ACC112 (cell line): Measurements from ENCODE around the gene CLDN1.
A peak's percentile ranks its signal among the peaks of the same experiment; 100 is the strongest.
"Not testable (repeated sequence)": the region's sequence is repeated elsewhere in the genome, so short reads cannot be mapped to it uniquely, and the experiment has no call there.

Experiments used
- H2AFZ ChIP-seq: fragments of 200-600 bp; sonication (generic); one replicate; pipeline ENCODE4 v1.6.0; 2017; ENCODE audit warnings: antibody characterized with exemption, low read length; ENCODE audit not compliant: unreplicated experiment
- H3K27ac ChIP-seq: fragments of 200-600 bp; sonication (generic); 2 replicates; pipeline ENCODE4 v1.5.1; 2014; ENCODE audit warnings: low read depth, mild to moderate bottlenecking, antibody characterized with exemption, low read length, moderate library complexity
- H3K27me3 ChIP-seq: fragments of 200-600 bp; sonication (generic); 2 replicates; pipeline ENCODE4 v1.6.1; 2014; ENCODE audit warnings: mild to moderate bottlenecking, antibody characterized with exemption, low read length, moderate library complexity, mixed read lengths; ENCODE audit not compliant: insufficient read depth
- H3K36me3 ChIP-seq: fragments of 200-600 bp; sonication (generic); 2 replicates; pipeline ENCODE4 v1.6.1; 2016; ENCODE audit warnings: mild to moderate bottlenecking, antibody characterized with exemption, low read length, moderate library complexity, mixed read lengths; ENCODE audit not compliant: insufficient read depth
- H3K4me1 ChIP-seq: fragments of 200-600 bp; sonication (generic); one replicate; pipeline ENCODE4 v1.6.1; 2016; ENCODE audit warnings: low read length, mixed read lengths; ENCODE audit not compliant: insufficient read depth, unreplicated experiment, control insufficient read depth
- H3K4me3 ChIP-seq: fragments of 200-600 bp; sonication (generic); 2 replicates; pipeline ENCODE4 v1.5.1; 2014; ENCODE audit warnings: mild to moderate bottlenecking, low read depth, low read length
- H3K79me2 ChIP-seq: fragments of 200-600 bp; sonication (generic); one replicate; pipeline ENCODE4 v1.6.0; 2016; ENCODE audit warnings: low read length; ENCODE audit not compliant: control insufficient read depth, unreplicated experiment, insufficient read depth

Gene CLDN1

GRCh38 chr3:190294030-190294429 lies 28.2 kb downstream of the CLDN1 start:
- Histone ChIP-seq H2AFZ (no peak overlapping the region), H3K4me1 (no peaks in the 10 kb centered on the region)

GRCh38 chr3:190293621-190294020 lies 28.6 kb downstream of the CLDN1 start:
- H2AFZ ChIP-seq, result no peak overlapping the region

More at GRCh38 chr3:190294030-190294429, 28.2 kb downstream of the CLDN1 start:
- Histone ChIP-seq H3K27ac (no peak overlapping the region), H3K36me3 (no peaks in the 10 kb centered on the region), H3K27me3 (no peaks in the 10 kb centered on the region), H3K79me2 (no peaks in the 10 kb centered on the region), H3K4me3 (no peak overlapping the region)

GRCh38 chr3:190291994-190292584 lies 30.2 kb downstream of the CLDN1 start:
- no peak overlapping the region for H2AFZ ChIP-seq
- H3K27me3 ChIP-seq, result no peaks in the 10 kb centered on the region
- no peak overlapping the region for H3K4me3 ChIP-seq
- no peaks in the 10 kb centered on the region for H3K79me2 ChIP-seq
- no peaks in the 10 kb centered on the region for H3K36me3 ChIP-seq
- no peaks in the 10 kb centered on the region for H3K4me1 ChIP-seq
- H3K27ac ChIP-seq, result no peak overlapping the region

More at GRCh38 chr3:190293621-190294020, 28.6 kb downstream of the CLDN1 start:
- H3K36me3 ChIP-seq, result no peaks in the 10 kb centered on the region
- H3K27me3 ChIP-seq, result no peaks in the 10 kb centered on the region
- no peak overlapping the region for H3K4me3 ChIP-seq
- no peaks in the 10 kb centered on the region for H3K79me2 ChIP-seq
- no peak overlapping the region for H3K27ac ChIP-seq
- H3K4me1 ChIP-seq, result no peaks in the 10 kb centered on the region

- Histone ChIP-seq H3K79me2 (no peaks in the 10 kb centered on the region), H3K36me3 (no peaks in the 10 kb centered on the region), H3K4me1 (no peaks in the 10 kb centered on the region), H3K27ac (no peak overlapping the region), H3K27me3 (no peaks in the 10 kb centered on the region), H3K4me3 (no peak overlapping the region), H2AFZ (no peak overlapping the region)
Measured at GRCh38 chr3:190289989-190290388, 32.3 kb downstream of the CLDN1 start.

GRCh38 chr3:190288836-190289235 lies 33.4 kb downstream of the CLDN1 start:
- Histone ChIP-seq H3K4me1 (no peaks in the 10 kb centered on the region), H3K27me3 (no peaks in the 10 kb centered on the region), H2AFZ (no peak overlapping the region), H3K36me3 (no peaks in the 10 kb centered on the region), H3K79me2 (no peaks in the 10 kb centered on the region), H3K27ac (no peak overlapping the region), H3K4me3 (no peak overlapping the region)

- Histone ChIP-seq H3K36me3 (no peaks in the 10 kb centered on the region), H3K79me2 (no peaks in the 10 kb centered on the region), H3K27ac (no peak overlapping the region), H2AFZ (no peak overlapping the region), H3K27me3 (no peaks in the 10 kb centered on the region), H3K4me3 (no peak overlapping the region), H3K4me1 (peaks cover 7% of the 10 kb centered on the region)
Measured at GRCh38 chr3:190286014-190286413, 36.2 kb downstream of the CLDN1 start.

- Histone ChIP-seq H3K36me3 (no peaks in the 10 kb centered on the region), H3K27me3 (no peaks in the 10 kb centered on the region), H3K27ac (peak overlapping the region; percentile 10; the same call in 1 of the 2 replicates), H3K4me1 (peaks cover 8% of the 10 kb centered on the region), H3K4me3 (no peak overlapping the region), H3K79me2 (no peaks in the 10 kb centered on the region), H2AFZ (peak overlapping the region; percentile 35)
Measured at GRCh38 chr3:190281308-190282051, 40.8 kb downstream of the CLDN1 start.

- no peak overlapping the region for H3K27ac ChIP-seq
- H3K36me3 ChIP-seq, result no peaks in the 10 kb centered on the region
- no peaks in the 10 kb centered on the region for H3K79me2 ChIP-seq
- H3K4me3 ChIP-seq, result no peak overlapping the region
- H2AFZ ChIP-seq, result no peak overlapping the region
- H3K27me3 ChIP-seq, result no peaks in the 10 kb centered on the region
- peaks cover 8% of the 10 kb centered on the region for H3K4me1 ChIP-seq
Measured at GRCh38 chr3:190279690-190280089, 42.6 kb downstream of the CLDN1 start.

- no peaks in the 10 kb centered on the region for H3K4me1 ChIP-seq
- H2AFZ ChIP-seq, result no peak overlapping the region
- no peaks in the 10 kb centered on the region for H3K27me3 ChIP-seq
- H3K79me2 ChIP-seq, result no peaks in the 10 kb centered on the region
- no peaks in the 10 kb centered on the region for H3K36me3 ChIP-seq
- H3K27ac ChIP-seq, result no peak overlapping the region
- H3K4me3 ChIP-seq, result no peak overlapping the region
Measured at GRCh38 chr3:190272747-190273146, 49.5 kb downstream of the CLDN1 start.

GRCh38 chr3:190269101-190269500 lies 53.1 kb downstream of the CLDN1 start:
- Histone ChIP-seq H3K27me3 (no peaks in the 10 kb centered on the region), H3K4me1 (peaks cover 16% of the 10 kb centered on the region), H3K27ac (no peak overlapping the region), H3K79me2 (no peaks in the 10 kb centered on the region), H2AFZ (no peak overlapping the region), H3K36me3 (no peaks in the 10 kb centered on the region), H3K4me3 (no peak overlapping the region)

GRCh38 chr3:190267464-190267863 lies 54.8 kb downstream of the CLDN1 start:
- not testable (repeated sequence) for H3K27me3 ChIP-seq, H3K36me3 ChIP-seq, H3K4me3 ChIP-seq, H2AFZ ChIP-seq, H3K79me2 ChIP-seq, H3K27ac ChIP-seq
- H3K4me1 ChIP-seq, result peaks cover 16% of the 10 kb centered on the region
